NCI-H146 (cell line): ENCODE results near the gene IGFBP1.

Experiments used
- DNase-seq: peaks from one replicate; lab custom pipeline; 2025; lab: John Stamatoyannopoulos, UW

The IGFBP1 gene

DNA sequence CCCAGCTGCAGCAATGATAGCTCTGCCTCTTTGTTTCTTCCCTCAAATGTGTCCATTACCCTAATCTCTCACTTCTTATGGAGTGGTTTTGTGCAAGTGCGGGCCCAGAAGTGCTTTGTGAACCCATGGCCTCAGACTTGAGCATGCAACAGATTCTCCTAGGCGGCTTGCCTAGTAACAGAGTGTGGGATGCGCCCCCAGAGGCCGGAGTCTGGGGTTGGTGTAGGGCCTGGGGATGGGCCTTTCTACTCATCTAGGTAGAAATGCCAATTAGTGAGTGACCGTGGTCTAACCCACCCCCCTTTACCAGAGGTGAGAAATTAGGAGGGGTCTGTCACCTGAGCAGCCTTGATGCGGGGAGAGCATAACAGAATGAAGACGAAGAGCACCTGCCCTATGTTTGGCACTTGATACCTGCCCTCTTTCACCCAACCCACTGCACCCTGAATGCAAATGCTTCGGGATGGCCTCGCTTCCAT is 7.0 kb upstream of the IGFBP1 start:
- no peak for DNase-seq

DNA sequence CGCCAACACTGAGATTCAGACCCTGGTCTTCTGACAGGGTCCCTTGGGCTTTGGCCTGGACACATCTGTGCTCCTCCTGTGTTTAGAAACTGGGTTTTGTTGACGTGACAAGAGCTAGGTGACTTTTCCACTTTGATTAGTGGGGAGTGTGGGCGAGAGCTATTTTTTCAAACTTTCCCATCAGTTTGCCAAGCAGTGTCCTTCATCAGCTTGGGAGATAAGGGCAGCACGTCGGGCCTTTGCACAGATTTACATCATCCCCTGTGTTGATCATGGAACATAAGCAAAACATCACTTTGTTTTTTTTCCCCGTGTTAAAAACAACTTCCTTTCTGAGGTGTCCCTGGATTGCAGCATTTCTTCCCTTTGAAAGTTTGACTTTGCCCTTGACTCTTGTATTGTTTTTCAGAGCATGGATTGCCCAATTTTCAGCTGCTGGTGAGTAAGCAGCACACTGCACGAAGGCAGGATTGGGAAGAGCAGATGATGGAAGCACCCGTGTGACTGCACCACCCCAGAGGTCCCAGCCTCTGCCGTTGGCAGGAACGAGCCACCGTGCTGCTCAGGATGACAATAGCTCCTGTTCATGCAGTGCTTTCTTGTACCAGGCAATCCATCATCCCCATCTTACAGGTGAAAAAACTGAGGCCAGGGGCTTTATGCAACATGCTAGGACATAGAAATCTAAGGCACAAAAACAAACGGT is 6.4 kb upstream of the IGFBP1 start:
- no peak for DNase-seq

DNA sequence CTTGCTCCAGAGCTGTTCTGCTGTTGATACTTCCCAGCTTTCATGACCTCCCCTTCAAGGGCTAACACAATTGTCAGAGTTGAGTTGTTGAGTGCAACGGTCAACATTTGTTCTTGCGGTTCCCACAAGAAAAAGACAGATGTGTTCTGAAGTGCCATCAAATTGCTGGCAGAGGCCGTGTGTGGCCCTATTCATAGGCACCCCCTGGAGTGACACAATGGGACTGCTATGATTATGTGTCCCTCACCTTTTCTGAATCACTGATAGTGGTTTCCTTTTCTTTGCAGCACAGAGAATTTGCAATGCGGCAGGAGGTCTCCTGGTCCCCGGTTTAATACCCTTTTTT is 5.8 kb upstream of the IGFBP1 start:
- DNase-seq, result peak; percentile 76

DNA sequence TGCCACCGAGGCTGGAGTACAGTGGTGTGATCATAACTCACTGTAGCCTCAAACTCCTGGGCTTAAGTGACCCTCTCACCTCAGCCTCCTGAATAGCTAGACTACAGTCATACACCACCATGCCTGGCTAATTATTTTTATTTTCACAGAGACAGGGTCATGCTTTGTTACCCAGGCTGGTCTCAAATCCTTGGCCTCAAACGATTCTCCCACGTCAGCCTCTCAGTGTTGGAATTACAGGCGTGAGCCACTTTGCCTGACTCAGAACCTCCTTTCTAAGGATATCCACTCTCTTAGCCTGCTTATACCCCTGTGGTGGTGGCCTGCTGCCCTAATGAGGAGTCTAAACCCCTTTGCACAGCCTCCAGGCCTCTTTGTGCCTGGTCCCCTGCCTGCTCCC is 4.2 kb upstream of the IGFBP1 start:
- DNase-seq, result no peak

DNA sequence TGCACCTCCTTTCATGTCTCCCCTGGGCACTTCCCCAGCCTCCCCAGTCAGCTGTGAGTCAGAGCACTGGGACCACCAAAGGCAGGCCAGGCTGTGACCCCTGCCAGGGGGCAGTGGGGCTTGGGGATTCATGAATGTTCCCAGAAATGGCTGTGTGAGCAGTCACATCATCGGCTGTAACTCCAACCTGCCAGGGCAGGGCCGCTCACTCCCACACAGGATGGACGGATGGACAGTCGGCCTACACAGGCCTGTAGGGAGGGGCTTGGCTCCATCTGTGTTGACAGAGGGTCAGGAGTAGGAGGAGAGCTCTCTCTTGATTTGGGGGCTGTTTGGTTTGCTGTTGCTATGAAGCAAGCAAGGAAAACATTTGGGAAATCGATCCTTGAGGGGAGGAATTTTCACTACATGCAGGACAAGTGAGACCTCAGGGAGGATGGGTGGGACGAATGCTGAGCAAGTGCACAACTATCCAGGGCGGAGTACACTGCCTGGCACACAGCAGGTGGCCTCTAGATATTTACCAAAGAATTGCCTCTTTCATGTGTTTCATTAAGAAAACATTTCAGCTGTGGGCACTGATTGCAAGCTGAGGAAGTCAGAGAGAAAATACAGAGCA is 2.9 kb upstream of the IGFBP1 start:
- DNase-seq, result peak; percentile 6

DNA sequence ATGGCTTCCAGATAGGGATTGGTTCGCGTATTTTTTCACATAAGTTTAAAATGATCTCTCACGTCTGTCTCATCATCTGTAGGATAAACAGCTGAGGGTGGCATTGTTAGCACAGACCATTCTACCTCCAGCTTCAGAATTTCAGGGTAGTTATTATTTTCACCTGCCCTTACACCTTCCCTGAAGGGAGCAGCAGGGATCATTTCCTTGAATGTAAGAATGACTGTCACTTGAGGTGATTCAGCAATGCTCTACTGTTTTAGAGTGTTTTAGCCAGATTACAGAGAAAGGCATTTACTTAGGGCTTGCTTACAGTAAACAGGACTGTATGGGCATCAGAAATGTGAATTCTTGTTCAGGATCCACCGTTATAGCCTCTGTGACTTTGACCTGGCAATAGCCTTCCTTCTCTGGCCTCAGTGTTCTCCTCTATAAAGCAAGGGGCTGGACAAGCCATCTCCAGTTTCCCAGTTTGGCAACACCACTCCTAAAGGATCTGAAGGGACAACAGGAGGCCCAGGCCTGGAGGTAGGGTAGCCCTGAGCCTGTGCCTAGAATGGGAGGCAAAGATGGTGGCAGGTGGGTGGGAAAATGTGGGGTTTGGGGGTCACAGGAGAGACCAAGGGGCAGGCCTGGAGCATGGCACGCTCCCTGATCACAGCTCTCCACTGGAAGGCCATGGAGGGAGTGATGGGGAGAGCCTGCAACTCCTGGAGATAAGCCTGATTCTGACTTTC is 1.2 kb upstream of the IGFBP1 start:
- DNase-seq, result no peak

DNA sequence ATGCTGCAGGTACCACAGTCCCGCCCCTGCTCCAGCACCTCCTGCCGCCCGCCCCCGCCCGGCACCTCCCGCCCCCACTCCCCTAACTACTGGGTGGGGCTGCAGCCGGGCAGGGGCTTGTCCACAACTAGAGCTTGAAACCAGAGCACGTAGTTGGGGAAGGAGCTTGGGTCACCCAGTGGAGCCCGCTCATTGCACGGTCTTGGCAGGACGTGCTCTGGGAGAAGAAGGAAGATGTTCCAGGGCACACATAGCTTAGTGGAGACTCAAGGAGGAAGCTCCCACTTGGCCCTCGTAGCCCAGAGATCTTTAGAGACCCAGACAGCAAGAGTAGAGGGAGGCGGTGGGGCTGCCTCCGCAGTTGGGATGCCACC is 692 bp downstream of the IGFBP1 start:
- no peak for DNase-seq

DNA sequence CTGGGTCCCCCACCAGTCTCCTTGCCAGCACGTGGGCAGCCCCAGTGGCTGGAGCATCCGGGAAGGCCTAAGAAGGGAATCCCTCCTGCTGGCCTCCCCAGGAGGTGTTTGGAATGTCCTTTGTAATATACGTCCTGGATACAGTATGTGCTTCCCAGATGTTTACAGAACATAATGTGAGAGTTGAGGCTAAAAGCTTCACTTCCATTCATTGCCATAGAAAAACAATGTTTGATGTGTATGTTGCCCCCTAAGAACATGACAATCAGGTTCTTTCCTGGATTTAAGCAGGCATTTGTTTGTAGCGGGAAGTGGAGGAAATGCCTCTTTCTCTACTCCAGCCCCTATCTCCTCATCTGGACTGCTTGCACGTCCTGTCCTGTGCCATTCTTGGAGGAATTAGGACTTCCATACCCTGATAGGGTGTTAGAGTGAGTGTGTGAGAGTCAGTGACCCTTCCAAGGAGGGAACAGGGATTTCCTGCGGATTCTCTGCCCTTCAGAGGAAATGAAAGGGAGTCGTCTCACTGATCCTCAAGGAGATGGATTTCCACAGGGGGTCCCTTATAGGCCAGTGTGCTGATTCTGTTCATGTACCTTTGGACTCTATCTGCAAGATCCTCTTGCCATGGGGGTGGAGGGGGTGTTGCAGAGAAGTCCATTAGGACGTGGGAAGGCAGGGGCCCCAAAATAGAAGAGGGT is 1.2 kb downstream of the IGFBP1 start:
- peak; percentile 38 for DNase-seq

DNA sequence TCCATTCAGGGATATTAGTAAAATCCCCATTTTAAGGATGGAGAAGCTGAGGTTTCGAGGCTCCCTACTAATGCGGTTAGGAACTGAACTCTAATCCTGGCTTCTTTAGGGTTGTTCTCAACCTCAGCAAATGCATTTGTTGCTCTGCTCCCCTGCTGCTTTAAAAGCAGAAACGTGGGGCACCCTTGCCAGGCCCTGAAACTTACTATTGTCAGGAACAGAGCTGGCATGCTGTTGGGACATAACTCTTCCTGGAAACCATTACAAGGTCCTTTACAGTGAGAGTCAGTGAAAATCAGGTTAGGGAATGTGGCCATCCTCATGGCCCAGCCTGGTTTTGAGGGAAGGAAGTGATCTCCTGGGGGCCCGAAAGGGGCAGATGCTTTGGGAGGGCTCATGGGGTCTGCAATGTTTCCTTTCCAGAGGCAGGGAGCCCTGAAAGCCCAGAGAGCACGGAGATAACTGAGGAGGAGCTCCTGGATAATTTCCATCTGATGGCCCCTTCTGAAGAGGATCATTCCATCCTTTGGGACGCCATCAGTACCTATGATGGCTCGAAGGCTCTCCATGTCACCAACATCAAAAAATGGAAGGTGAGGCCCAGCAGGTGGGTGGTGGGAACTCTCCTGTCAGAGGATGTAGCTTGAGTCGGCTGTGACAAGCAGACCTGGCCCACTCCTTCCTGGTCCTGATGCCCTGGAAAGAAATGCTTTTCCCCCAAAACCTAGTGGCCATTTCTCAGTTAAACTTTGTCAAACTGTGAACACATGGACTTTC is 2.0 kb downstream of the IGFBP1 start:
- DNase-seq, result no peak

DNA sequence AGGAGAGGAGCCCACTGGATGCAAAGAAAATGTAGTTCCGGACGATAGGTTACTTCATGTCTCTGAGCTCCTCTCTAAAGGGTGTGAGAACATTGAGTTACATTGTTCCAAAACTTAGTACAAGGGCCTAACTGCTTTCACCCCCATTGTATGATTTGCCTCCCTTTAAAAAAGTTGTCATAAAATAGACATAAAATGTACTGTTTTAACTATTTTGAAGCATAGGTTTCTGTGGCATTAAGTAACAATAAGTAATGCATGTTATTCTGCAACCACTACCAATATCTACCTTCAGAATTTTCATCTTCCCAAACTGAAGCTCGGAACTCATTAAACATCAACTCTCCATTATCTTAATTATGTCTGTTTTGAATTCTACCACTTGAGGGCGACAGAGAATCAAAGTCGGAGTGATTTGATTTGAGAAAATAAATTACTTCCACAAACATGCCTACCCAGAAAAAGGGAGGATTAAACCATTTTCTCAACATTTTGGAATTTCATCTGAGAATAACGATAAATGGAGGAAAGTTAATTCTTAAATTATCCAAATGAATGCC is 2.7 kb downstream of the IGFBP1 start:
- peak; percentile 43 for DNase-seq

DNA sequence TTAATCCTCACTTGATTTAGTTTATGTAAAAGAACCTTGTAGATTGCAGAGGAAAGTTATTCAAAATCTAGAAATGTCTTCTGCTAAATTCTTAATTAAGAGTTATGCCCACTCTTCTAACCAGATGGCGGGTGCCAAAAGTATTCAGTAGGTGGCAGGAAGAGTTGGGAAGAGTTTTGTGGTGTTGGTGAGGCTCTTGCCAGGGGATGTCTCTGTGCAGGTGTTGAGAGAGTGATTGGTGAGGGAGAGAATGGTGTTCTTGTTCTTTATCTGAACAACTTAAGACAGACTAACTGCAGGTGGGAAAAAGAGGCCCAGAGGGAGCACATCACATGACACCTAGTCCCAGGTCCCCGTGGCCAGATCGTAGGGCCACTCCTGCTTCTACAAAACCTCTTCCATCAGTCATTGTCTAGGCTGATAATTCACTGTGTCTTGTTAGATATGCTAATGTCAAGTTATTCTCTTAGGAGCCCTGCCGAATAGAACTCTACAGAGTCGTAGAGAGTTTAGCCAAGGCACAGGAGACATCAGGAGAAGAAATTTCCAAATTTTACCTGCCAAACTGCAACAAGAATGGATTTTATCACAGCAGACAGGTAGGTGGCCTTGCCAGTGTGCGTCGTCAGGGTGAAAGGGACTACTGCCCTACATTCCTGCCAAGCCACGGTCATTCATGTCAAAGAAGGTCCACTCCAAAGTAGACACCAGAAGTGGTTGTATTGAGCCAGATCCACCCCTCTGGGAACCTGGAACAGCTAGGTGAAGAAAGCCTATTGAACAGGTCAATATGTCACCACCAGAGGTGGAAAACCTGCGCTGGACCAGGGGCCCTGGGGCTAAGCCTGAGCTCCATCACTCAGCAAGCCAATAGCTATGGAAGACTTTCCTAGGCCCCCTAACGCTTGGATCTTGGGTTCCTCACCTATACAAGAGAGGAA is 3.4 kb downstream of the IGFBP1 start:
- no peak for DNase-seq

DNA sequence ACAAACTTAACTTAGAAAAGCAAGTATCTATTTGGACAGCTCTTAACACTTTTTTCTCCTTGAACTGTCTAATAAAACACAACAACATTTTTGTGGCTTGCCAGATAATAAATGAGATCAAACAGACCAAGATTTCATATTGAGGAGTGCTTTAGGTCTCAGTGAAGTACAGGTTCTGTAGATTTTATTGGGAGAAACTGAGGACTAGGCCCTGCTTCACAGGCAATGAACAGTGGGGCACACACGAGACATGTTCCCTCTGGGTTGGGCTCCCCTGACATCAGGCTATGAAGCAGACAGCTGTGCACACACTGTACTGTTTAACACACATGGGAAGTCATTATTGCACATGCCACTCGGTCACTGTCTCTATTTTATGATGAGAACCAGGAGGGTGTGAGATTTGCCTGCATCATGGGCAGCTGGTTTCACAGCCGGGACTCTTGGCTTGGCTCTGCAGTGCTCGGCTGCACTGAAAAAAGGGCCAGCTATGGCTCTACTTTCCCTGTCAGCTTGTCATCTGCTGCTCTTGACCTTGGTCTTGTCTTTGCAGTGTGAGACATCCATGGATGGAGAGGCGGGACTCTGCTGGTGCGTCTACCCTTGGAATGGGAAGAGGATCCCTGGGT is 4.2 kb downstream of the IGFBP1 start:
- no peak for DNase-seq

DNA sequence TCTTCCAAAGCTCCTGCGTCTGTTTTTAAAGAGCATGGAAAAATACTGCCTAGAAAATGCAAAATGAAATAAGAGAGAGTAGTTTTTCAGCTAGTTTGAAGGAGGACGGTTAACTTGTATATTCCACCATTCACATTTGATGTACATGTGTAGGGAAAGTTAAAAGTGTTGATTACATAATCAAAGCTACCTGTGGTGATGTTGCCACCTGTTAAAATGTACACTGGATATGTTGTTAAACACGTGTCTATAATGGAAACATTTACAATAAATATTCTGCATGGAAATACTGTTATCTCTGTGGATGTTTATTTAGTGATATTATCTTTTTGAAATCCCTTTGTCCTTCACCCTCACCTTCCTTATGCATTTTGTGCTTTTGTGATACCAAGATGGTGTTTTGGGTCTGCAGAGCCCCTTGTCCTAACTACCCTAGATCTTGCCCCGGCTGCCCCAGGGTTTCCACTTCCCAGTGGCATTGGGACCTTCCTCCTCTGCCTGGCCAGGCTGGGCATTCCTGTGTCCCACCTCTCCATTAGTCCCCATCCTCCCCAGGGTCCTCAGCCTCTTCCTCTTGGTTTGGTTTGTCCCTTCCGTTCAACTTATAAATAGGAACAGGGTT is 5.2 kb downstream of the IGFBP1 start:
- no peak for DNase-seq

DNA sequence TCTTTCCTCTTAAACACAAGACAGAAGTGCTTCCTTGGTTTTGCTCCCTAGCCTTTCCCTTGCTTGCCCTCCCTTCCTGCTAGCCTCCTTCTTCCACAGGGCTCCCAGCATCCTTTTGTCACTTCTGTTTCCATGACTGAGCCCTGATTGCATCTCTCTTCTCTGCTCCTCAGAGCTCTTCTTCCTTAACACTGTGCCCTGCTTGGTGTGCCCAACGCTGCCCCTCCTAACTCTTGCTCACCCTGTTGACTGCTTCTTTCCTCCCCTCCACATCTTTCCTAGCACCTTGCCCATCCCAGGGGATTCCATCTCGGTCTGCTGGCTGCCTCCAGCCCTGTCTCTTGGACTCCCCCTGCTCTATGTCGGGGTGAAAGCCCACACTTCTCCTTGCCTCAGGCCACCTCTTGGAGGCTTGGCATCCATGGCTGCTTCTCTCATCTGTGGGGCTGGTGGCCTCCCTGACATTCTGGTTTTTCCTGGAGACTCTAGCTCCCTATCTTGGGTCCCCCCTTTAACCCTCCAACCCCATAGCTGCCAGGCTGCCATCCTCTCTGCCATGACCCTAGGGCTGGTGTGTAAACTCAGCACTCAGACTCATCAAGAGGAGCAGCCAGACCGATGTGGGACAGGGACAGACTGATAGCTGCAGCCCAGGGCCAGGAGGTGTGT is 5.8 kb downstream of the IGFBP1 start:
- no peak for DNase-seq

DNA sequence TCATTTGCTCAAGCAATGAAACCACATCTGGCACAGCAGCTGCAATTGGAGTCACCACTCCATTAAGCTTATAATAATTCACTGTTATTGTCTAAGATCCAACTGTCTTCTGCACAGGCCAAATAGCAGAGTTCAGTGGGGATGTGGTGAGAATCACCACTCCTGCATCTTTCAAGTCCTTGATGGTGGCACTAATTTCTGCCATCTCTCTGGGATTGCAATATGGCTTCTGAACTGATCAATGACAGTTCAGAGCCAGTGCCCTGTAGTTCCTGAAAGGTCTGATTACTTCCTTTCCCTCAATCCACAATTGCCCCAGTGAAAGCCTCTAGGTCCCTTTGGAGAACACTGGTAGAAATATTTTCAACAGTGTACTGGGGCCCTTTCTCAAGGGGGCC is 6.4 kb downstream of the IGFBP1 start:
- DNase-seq, result no peak

DNA sequence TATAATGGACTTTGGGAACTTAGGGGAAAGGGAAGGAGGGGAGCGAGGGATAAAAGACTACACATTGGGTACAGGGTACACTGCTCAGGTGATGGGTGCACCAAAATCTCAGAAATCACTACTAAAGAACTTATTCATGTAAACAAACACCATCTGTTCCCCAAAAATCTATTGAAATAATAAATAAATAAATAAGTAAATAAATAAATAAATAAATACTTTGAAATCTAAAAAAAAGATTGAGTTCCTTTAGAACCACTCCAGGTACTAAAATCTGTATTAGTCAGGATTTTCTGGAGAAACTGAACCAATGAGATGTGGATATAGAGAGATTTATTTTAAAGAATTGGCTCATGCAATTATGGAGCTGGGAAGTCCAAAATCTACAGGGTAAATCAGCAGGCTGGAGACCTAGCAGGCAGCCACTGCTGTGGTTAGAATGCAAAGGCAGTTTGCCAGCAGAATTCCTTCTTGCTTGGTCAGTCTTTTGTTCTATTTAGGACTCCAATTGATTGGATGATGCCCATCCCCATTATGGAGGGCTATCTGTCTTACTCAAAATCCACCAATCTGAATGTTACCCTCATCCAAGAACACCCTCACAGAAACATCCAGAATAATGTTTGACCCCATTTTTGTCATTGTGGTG is 8.9 kb downstream of the IGFBP1 start:
- no peak for DNase-seq

DNA sequence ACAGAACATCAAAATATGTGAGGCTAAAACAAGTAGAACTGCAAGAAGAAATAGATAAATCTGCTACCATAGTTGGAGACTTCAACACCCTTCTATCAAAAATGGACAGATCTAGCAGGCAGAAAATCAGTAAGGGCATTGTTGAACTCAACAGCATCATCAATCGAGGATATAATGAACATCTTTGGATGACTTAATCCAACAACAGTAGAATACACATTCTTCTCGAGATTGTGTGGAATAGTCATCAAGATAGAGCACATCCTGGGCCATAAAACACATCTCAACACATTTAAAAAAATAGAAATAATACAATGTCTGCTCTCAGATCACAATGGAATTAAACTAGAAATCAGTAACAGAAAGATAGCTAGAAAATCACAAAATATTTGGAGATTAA is 9.9 kb downstream of the IGFBP1 start:
- no peak for DNase-seq

DNA sequence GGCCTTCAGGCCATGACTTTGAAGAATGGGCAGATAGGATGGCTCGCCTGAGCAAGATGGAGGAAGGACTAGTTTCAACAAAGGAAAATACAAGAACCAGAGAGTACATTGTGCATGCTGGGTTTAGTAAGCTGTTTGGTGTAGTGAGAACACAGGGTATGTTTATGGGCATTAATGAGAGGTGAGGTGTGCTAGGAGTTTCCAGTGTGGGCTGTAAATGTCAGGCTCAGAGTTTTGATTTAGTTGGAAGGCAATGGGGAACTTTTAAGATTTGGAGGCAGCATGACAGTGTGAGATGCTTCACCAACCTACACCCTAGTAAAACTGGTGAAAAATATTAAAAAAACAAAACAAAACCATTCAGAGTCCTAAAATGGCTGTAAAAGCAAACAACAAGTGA is 13.3 kb downstream of the IGFBP1 start:
- DNase-seq, result no peak

DNA sequence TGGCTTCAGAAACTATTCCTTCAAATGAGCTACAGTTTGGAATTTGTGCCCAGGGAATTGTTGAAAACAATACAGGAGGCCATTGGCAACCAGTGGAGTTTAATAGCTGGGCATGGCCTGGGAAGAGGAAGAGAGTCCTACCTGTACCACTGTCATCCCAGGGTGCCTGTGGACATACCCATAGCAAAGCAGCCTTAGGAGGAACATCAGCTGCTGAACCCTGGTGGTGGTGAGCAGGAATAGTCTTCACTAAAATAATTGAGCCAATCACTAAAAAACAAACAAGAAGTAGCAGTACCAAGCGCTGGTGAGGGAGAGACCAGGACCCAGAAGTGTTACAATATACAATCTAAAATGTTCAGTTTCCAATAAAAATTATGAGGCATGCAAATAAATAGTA is 14.5 kb downstream of the IGFBP1 start:
- no peak for DNase-seq
